Measurements from ENCODE around the gene STH.
"Not testable (repeated sequence)": the region's sequence is repeated elsewhere in the genome, so short reads cannot be mapped to it uniquely, and the experiment has no call there.

Gene STH, protein sequence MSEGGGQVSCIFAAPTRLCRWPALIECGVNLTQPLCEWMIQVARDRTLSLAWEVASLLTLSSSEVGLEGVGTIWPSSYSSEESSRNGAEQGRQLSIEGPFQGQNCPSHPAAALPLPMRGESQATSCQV

DNA sequence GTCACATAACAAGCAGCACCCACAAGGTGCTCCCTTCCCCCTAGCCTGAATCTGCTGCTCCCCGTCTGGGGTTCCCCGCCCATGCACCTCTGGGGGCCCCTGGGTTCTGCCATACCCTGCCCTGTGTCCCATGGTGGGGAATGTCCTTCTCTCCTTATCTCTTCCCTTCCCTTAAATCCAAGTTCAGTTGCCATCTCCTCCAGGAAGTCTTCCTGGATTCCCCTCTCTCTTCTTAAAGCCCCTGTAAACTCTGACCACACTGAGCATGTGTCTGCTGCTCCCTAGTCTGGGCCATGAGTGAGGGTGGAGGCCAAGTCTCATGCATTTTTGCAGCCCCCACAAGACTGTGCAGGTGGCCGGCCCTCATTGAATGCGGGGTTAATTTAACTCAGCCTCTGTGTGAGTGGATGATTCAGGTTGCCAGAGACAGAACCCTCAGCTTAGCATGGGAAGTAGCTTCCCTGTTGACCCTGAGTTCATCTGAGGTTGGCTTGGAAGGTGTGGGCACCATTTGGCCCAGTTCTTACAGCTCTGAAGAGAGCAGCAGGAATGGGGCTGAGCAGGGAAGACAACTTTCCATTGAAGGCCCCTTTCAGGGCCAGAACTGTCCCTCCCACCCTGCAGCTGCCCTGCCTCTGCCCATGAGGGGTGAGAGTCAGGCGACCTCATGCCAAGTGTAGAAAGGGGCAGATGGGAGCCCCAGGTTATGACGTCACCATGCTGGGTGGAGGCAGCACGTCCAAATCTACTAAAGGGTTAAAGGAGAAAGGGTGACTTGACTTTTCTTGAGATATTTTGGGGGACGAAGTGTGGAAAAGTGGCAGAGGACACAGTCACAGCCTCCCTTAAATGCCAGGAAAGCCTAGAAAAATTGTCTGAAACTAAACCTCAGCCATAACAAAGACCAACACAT, at the start of gene STH:
Gene STH (plus strand): TSS at position 264 of the 913 bp plus-strand sequence. CDS start 30 bp downstream, at position 294.
- DNase-seq (ENCODE audit: low spot score): no peak

DNA sequence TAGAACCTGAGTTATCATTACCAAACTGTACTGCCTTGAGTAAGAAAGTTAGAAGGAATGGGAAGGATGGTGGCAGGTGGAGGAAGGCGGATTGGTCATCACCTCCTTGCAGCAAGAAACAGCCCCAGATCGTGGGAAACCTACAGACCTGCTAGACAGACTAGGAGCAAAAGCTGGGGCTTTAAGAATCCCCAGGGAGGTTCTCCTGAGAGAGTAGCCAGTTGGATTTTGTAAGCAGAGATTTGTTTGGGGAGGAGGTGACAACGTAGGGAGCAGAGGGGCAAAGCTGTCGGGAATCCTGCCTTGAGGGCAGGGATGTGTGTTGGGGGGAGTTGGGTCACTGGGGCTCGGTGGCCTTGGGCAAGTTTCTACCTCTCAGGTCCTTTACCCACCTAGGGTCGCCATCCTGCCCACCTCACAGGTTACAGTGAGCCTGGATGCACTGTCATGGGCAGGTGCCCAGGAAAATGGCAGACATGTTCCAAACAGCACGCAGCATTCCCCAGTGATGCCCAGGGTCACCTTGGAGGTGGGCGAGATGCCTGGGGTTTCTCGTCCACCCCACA, 49.2 kb upstream of the STH start:
- no peak for DNase-seq (ENCODE audit: low spot score)

DNA sequence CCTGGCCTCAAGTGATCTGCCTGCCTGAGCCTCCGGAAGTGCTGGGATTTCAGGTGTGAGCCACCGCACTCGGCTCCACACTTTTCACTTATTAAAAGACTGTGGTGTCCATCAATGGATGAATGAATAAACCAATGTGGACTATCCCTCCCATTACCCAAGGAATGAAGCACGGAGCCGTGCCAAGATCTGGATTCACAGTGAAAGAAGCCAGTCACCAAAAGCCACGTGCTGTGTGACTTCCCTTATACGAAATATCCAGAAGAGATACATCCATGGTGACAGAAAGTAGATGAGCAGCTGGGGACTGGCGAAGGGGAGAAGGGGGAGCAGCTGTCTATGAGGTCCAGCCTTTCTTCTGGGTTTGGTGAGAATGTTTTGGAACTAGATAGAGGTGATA, 48.2 kb upstream of the STH start:
- no peak for DNase-seq (ENCODE audit: low spot score)

DNA sequence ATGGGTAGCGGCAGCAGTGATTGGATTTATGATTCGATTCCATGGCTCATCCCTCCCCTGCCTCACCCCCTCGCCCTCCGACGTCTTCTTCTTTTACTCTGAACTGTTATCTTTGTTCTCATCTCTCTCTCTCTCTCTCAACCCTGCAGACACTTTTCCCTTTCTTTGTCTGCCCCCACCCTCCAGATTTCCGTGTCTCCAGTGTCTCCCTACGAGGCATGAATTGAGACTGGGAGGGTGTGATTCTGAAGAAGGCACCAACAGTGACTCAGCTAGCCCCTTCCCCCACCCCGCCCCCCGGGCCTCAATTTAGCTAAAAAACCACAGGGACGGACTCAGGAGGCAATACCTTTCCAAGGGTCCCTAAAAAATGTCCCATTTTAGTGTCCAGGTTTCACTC, 47.6 kb upstream of the STH start:
- DNase-seq (ENCODE audit: low spot score): no peak

DNA sequence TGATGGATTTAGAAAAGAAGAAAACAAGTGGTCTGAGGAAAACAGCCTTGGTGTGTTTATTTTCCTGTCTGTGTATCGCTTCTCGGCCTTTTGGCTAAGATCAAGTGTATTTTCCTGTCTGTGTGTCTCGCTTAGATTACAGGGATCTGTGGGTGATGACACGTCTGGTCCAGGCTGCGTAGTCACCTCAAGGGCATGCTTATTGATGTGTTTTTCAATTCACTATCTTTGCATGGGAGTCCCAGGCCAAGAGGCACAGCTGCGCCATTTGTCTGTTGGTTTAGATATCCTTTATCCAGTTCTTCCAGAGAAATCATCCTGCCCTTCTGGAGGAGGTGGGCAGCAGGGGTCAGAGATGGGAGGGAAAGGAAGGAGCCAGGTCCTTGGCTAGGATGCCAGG, 47.1 kb upstream of the STH start:
- DNase-seq (ENCODE audit: low spot score): no peak

DNA sequence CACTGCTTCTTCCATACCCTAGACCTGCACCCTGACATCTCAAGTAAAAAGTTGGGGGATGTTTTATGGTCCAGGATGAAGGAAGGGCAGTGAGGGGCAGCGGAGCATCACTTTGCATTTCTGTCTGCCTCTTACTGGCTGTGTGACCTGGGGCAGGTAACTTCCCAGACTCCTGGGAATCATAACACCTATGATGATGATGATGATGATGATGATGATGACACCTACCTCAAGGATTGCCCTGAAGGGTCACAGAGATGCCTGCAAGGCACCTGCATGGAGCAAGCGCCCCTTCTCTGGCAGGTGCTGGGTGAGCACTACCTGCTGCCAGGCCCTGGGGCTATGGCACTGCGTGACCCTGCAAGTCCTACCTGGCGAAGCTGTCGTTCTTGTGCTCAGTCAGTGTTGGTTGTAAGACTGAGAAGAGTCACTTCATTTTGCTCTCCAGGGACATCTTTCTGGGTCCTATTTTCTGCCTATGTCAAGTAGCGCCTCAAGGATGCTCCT, 46.2 kb upstream of the STH start:
- DNase-seq (ENCODE audit: low spot score): no peak

DNA sequence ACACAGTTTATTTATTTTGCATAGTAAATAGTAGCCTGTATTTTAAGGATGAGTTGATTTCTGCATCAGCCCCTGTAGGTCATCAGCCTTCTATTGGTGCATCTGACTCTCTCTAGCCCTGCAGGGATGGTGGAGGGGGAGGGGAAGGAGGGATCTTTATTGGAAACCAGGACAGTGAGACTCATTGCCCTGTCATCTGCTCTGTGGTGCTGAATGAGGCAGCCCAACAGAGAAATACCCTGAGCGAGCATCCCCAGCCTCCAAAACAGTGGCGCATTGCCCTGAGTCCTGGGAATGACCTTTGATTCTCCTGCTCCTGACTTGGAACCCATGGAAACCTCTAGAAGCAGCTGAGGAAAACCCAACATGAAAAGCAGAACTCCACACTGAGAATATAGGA, 45.5 kb upstream of the STH start:
- DNase-seq (ENCODE audit: low spot score): no peak

DNA sequence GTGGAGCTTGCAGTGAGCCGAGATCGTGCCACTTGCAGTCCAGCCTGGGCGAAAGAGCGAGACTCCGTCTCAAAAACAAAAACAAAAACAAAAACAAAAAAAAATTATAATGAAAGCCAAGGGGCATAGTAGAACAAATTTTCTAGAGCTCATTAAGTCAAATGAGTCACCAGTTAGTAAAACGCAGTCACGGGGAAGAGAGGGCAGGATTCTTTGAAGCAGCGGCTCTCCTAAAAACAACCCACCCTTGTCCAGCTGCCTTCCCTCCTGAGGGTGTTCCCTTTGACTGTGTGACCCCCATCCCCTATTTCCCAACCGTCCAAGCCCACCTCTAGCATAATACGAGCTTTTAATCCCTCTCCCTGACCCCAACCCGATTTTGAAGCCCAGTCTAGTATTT, 44.1 kb upstream of the STH start:
- DNase-seq (ENCODE audit: low spot score): no peak

DNA sequence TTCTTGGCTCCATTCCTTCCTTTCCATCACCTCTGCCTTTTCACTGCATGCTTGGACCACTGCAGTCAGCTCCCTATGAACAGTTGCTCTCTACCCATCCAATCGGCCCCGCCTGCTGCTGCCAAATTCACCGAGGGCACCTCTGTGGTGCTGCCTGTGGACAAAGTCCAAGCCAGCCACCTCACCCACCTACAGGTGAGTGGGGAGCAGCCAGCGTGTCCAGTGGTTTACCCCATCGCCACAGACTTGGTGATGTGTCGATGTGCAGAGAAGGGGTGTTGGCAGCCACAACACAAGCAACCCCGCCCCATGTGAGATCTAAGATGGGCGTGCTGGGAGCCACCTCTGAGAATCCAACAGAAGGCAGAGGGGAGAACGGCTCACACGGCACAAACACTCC, 43.7 kb upstream of the STH start:
- no peak for DNase-seq (ENCODE audit: low spot score)

DNA sequence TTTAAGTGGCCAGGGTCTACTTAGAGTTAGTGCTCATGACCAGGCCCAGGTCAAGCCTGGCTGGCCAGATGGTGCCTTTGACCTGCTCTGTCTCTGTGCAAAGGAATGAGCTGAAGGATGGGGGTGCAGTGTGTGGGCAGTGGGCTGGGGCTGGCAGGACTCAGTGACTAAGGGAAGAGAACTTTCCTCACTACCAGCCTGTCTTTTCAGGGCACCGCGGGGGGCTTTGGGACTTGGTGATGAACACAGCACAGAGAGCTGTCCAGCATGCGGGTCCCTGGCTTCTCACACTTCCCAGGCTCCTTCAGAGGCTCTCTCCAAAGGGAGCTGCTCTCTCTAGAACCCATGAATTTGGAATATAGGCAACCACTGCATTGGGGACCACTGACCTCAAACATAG, 43.0 kb upstream of the STH start:
- no peak for DNase-seq (ENCODE audit: low spot score)

DNA sequence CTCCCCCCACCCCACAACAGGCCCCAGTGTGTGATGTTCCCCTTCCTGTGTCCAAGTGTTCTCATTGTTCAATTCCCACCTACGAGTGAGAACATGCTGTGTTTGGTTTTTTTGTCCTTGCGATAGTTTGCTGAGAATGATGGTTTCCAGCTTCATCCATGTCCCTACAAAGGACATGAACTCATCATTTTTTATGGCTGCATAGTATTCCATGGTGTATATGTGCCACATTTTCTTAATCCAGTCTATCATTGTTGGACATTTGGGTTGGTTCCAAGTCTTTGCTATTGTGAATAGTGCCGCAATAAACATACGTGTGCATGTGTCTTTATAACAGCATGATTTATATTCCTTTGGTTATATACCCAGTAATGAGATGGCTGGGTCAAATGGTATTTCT, 42.3 kb upstream of the STH start:
- not testable (repeated sequence) for DNase-seq (ENCODE audit: low spot score)

DNA sequence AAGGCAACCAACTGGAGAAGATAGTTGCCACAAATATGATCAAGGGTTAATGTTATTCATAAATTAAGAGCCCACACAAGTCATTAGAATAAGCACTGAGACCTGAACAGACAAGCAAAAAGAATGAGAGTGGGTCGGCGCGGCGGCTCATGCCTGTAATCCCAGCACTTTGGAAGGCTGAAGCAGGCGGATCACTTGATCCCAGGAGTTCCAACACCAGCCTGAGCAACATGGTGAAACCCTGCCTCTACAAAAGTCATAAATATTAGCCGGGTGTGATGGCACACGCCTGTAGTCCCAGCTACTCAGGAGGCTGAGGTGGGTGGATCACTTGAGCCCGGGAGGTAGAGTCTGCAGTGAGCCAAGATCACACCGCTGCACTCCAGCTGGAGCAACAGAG, 40.7 kb upstream of the STH start:
- no peak for DNase-seq (ENCODE audit: low spot score)

DNA sequence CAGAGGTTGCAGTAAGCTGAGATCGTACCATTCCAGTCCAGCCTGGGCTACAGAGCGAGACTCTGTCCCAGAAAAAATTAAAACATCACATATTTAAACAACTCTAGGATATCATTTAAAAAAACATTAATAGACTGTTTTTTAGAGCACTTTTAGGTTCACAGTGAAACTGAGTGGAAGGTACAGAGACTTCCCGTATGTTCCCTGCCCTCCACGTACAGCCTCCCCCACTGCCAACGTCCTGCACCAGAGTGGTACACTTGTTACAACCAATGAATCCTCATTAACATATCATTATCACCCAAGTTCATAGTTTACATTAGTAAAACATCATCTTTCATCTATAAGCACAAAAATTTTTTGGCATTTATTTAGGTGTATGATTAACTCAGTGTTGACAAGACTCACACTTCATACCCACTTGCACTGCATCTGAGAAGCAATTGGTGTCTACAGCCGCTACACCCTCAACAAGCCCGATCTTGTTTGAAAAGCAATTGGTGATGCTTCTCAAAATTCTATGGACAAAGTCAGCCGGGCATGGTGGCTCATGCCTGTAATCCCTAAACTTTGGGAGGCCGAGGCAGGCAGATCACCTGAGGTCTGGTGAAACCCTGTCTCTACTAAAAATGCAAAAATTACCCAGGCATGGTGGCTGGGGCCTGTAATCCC, 39.9 kb upstream of the STH start:
- DNase-seq (ENCODE audit: low spot score): no peak

DNA sequence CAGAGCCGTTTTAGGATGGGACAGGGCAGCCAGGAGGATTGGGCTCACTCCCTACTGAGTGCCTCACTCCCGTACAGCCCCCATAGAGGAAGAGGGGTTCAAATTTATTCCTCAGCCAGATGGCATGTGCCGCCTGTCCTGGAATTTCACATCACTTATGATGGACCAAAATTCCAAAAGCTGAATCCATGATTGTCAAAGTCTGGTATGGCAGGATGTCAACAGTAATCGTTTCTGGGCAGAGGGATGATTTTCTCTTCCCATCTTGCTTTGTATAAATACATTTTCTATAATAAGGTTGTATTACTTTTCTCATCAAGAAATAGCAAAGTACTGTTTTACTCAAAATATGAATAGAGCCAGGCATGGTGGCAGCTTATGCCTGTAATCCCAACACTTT, 38.7 kb upstream of the STH start:
- DNase-seq (ENCODE audit: low spot score): no peak

DNA sequence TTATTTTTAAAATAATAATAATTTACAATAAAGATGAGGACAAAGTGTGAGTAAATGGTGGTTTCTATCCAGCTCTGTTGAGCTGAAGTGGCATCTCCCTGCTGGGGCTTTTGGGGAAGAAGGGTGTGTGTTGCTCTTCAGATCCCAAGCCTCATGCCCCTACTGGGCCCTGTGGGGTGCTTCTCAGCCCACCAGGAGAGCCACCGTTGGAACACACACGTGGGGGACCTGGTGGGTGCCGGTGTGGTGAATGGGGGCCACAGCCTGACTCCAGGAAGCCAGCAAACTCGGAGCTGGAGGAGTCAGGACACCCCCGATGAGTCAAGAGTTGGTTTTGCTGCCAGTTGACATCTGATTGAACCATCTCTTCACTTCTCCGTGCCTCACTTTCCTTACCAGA, 37.8 kb upstream of the STH start:
- no peak for DNase-seq (ENCODE audit: low spot score)

DNA sequence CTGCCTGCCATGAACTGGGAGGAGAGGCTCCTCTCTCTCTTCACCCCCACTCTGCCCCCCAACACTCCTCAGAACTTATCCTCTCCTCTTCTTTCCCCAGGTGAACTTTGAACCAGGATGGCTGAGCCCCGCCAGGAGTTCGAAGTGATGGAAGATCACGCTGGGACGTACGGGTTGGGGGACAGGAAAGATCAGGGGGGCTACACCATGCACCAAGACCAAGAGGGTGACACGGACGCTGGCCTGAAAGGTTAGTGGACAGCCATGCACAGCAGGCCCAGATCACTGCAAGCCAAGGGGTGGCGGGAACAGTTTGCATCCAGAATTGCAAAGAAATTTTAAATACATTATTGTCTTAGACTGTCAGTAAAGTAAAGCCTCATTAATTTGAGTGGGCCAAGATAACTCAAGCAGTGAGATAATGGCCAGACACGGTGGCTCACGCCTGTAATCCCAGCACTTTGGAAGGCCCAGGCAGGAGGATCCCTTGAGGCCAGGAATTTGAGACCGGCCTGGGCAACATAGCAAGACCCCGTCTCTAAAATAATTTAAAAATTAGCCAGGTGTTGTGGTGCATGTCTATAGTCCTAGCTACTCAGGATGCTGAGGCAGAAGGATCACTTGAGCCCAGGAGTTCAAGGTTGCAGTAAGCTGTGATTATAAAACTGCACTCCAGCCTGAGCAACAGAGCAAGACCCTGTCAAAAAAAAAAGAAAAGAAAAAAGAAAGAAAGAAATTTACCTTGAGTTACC, 36.7 kb upstream of the STH start:
- no peak for DNase-seq (ENCODE audit: low spot score)

DNA sequence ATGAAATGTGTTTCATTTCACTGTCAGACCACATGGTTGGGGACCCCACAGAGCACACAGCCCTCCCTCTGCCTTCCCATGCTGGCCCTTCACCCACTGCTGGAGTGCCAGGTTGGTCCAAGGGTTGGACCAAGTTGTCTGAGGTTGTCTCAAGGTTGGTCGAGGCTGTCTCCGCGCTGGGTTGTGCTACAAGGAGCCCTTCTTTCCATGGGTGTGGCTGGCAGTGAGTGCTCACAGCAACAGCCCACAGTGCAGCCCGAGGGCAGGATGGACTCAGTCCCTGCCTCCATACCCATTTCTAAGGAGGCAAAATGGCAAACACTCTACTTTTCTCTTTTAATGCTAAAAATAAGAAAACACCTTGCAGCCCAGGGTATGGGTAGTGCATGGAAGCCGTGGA, 35.8 kb upstream of the STH start:
- DNase-seq (ENCODE audit: low spot score): no peak

DNA sequence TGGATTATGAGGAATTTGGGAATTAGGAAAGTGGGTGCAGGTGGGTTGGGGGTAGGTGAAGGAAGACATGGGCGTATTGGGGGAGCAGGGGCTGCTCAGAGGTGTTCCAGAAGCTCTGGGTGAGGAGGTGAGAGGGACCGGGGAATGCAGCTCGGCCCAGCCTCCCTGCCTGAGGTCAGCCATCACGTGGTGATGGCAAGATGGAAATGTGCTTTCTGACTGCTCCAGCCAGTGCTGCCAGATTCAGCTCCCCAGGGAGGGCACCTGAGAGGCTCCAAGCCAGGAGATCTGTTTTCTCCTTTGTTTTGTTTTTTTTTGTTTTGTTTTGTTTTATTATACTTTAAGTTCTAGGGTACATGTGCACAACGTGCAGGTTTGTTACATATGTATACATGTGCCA, 35.2 kb upstream of the STH start:
- no peak for DNase-seq (ENCODE audit: low spot score)

DNA sequence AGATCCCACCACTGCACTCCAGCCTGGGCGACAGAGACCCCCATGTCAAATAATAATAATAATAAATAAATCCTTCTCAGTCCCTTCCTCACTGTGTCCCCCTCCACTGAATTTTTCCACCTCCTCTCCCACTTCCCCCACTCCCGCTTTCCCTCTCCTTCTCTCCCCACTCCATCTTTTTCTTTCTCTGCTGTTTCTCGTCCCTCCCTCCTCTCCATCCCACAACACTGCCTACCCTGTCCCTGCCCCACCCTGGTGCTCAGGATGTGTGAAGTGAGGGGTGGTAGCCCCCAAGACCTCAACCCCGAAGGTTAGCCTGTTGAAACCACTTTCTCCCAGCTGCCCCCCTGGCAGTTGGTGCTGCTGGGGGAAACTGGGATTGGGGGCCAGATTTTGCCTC, 34.4 kb upstream of the STH start:
- DNase-seq (ENCODE audit: low spot score): no peak

DNA sequence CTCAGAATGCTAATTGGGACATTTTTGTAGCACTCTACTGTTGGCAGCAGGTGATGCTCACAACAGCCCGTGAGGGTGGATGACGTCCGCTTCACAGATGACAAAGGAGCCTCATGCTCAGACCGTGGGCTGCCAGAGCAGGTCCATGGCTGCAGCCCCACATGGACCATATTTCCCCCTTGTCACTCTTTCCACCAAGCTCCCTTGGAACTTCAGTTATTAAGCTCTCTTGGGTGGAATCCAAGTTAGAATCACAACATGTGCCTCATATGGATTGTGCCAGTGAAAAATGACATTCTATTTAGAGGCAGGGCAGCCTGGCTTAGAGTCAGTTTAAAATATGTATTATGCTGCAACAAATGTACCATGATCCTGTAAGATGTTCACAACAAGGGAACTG, 33.2 kb upstream of the STH start:
- DNase-seq (ENCODE audit: low spot score): no peak

DNA sequence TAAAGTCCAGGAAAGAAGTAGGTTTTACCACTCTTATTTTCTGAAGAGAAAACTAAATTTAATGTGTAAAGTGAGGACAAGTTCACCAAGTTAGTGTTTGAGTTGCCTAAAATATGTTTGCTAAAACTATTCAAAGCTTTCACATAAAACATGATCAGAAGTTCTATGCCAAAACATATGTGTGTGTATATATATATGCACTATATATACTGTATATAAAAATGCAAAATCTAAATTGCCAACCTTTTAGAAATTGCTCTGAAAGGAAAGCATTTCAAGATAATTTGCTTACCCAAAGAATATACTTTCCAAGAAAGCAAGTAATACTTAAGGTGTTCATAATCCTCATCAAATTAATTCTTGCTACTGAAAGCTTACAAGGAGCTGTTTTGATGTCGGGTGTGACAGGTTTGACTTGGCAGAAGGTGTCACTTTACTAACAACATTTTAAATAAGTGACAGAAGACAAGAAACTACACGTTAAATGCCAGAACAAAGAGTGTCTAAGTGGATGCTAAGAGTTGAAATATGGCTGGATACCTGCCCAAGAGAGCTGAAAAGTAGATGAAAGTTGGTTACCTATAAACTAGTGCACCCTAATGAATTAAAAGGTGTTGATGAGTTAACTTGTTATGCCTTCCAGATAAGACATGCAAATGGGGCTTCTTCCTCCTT, 32.3 kb upstream of the STH start:
- DNase-seq (ENCODE audit: low spot score): no peak

DNA sequence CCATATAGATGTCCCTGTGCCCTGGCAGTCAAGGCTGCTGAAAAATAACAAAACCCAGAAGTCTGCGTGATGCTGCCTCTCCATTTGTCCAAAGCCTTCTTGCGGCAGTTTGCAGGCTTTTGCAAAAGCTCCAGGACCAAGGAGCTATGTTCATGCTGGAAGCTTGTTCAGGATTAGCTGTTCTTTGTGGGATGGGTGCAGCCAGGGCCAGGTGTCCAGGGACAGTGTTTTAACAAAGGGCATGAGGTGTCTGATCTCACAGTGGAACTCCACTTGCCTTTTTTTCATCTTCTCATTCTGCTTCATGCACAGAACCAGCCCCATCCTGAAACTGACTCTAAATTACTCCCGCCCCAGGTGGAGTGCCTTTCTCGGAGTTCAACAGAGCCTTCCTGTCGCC, 31.7 kb upstream of the STH start:
- DNase-seq (ENCODE audit: low spot score): no peak
